BE2C (cell line): ENCODE measurements around the gene RBMX.
A peak's percentile ranks its signal among the peaks of the same experiment; 100 is the strongest.
"Not testable (repeated sequence)": the region's sequence is repeated elsewhere in the genome, so short reads cannot be mapped to it uniquely, and the experiment has no call there.

ENCODE experiments used
- DNase-seq: peaks from one replicate; pipeline ENCODE4 v3.0.0-alpha.2; 2020
- H3K27me3 ChIP-seq: fragments of 250-450 bp; sonication (Bioruptor Pico); 2 replicates; pipeline ENCODE4 v1.5.1; 2020; ENCODE audit warnings: mild to moderate bottlenecking
- H3K36me3 ChIP-seq: fragments of 250-450 bp; sonication (Bioruptor Pico); 2 replicates; pipeline ENCODE4 v1.5.1; 2020; ENCODE audit warnings: mild to moderate bottlenecking
- H3K4me1 ChIP-seq: fragments of 250-450 bp; sonication (Bioruptor Pico); 2 replicates; pipeline ENCODE4 v1.5.1; 2020
- H3K4me3 ChIP-seq: 2 replicates; pipeline ENCODE4 v1.5.1; 2011; ENCODE audit warnings: low read depth, low read length
- H3K9me3 ChIP-seq: fragments of 250-450 bp; sonication (Bioruptor Pico); 2 replicates; pipeline ENCODE4 v1.5.1; 2020
- TF ChIP-seq, protein P1 (sequence below): IDR thresholded peaks from 2 replicates; pipeline ENCODE4 v1.5.1; 2012; ENCODE audit warnings: mild to moderate bottlenecking, low read depth, low read length

RBMX gene

DNA sequence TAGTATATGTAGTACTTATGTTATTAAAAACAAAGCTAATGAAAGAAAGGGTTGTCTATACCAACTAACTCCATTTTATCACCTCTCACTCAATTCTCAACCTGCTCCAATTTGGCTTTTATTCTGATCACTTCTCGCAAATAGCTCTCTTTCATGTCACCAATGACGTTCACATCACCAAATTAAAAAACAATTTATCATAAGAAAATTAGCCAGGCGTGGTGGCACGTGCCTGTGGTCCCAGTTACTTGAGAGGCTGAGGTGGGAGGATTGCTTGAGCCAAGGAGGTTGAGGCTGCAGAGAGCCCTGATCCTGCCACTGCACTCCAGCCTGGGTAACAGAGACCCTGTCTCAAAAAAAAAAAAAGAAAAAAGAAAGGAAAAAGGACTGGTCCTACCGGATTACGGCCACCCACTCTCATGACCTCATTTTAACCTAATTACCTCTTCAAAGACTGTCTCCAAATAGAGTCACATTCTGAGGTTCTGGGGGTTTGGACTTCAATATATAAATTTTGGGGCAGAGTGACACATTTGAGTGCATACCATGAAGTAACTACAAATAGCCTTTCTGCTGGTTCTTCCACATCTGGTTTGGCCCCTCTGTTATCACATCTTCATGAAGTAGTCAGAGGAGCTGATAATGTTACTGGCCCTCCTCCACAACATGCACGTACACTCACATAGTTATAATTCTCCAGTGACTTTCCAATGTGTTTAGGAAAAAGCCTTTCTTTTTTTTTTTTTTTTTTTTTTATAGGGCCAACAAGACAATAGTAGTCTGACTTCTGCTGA is 15.8 kb upstream of the RBMX start:
- no peaks in the 10 kb centered on the region for H3K27me3 ChIP-seq

DNA sequence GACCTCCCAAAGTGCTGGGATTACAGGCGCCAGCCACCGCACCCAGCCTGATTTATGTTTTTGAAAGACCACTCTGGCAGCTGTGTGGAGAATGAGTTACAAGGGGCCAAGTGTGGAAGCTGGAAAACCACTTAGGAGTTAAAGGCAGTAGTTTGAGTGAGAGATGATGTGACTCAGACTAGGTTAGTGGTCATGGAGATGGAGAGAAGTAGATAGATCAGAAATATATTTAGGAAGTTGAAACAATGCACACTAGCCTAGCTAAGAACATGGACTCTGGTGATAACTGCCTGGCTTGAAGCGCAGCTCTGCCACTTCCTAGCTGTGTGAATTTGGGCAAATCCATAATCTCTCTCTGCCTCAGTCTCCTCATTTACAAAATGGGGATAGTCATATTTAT is 11.9 kb upstream of the RBMX start:
- Histone ChIP-seq H3K4me1 (no peaks in the 10 kb centered on the region), H3K27me3 (no peaks in the 10 kb centered on the region), H3K36me3 (no peaks in the 10 kb centered on the region), H3K9me3 (no peaks in the 10 kb centered on the region), H3K4me3 (no peak overlapping the region)
- TF ChIP-seq, protein P1, sequence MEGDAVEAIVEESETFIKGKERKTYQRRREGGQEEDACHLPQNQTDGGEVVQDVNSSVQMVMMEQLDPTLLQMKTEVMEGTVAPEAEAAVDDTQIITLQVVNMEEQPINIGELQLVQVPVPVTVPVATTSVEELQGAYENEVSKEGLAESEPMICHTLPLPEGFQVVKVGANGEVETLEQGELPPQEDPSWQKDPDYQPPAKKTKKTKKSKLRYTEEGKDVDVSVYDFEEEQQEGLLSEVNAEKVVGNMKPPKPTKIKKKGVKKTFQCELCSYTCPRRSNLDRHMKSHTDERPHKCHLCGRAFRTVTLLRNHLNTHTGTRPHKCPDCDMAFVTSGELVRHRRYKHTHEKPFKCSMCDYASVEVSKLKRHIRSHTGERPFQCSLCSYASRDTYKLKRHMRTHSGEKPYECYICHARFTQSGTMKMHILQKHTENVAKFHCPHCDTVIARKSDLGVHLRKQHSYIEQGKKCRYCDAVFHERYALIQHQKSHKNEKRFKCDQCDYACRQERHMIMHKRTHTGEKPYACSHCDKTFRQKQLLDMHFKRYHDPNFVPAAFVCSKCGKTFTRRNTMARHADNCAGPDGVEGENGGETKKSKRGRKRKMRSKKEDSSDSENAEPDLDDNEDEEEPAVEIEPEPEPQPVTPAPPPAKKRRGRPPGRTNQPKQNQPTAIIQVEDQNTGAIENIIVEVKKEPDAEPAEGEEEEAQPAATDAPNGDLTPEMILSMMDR = no peak
- DNase-seq = no peak

More for the DNA sequence above, 15.8 kb upstream of the RBMX start:
- TF ChIP-seq, protein P1 = no peak
- H3K9me3 ChIP-seq = no peaks in the 10 kb centered on the region
- no peak for DNase-seq
- no peak overlapping the region for H3K4me3 ChIP-seq
- no peaks in the 10 kb centered on the region for H3K4me1 ChIP-seq
- no peaks in the 10 kb centered on the region for H3K36me3 ChIP-seq

GRCh38 chrX:136890596-136890995 is 10.1 kb upstream of the RBMX start:
- not testable (repeated sequence) for H3K4me1 ChIP-seq, H3K9me3 ChIP-seq, H3K4me3 ChIP-seq, DNase-seq, H3K36me3 ChIP-seq, H3K27me3 ChIP-seq

GRCh38 chrX:136889269-136889668 is 8.7 kb upstream of the RBMX start:
- no peak for DNase-seq
- TF ChIP-seq, protein P1 = no peak
- no peaks in the 10 kb centered on the region for H3K9me3 ChIP-seq
- H3K4me3 ChIP-seq = no peak overlapping the region
- H3K36me3 ChIP-seq = no peaks in the 10 kb centered on the region
- no peaks in the 10 kb centered on the region for H3K27me3 ChIP-seq
- no peaks in the 10 kb centered on the region for H3K4me1 ChIP-seq

- Histone ChIP-seq H3K9me3 (no peaks in the 10 kb centered on the region), H3K27me3 (no peaks in the 10 kb centered on the region), H3K4me1 (no peaks in the 10 kb centered on the region), H3K4me3 (peak overlapping the region; percentile 95), H3K36me3 (peaks cover 47% of the 10 kb centered on the region)
- DNase-seq = peak; percentile 24
- TF ChIP-seq, protein P1 = no peak
Observed at GRCh38 chrX:136880003-136880451, 498 bp downstream of the RBMX start.

- peak overlapping the region; percentile 95 for H3K4me3 ChIP-seq
- H3K9me3 ChIP-seq = no peaks in the 10 kb centered on the region
- TF ChIP-seq, protein P1 = no peak
- no peak for DNase-seq
- H3K36me3 ChIP-seq = peaks cover 56% of the 10 kb centered on the region
- H3K4me1 ChIP-seq = no peaks in the 10 kb centered on the region
- no peaks in the 10 kb centered on the region for H3K27me3 ChIP-seq
Observed at GRCh38 chrX:136879001-136879687, 1.4 kb downstream of the RBMX start.
